Measurements from ENCODE around the gene ANKRD24. TPM values are rescaled to one million over a fixed set of nuclear protein-coding genes. Genes with fewer than 3 reads are reported as not detected.

Gene ANKRD24
- total and polyA plus RNA-seq, 2 donors (not counting 3 experiments of a cell fraction or from before 2014, with no cell fraction given): 0.07 to 0.27 TPM

DNA sequence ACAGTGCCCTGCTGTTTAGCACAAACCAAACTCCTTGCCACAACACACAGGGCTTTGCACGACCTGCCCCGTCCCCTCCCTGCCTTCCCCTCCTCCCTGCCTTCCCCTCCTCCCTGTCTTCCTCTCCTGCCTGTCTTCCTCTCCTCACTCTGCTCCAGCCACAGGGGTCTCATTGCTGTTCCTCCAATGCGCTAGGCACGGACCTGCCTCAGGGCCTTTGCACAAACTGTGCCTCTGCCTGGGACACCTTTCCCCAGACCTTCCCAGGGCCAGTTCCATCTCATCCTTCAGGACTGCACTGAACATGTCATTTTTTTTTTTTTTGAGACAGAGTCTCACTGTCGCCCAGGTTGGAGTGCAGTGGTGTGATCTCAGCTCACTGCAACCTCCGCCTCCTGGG, 30.9 kb upstream of the ANKRD24 start:
- dilution Hi-C loops (cut with MboI; ENCODE audit: extremely low pct_ligation_motif_present, low sequenced_read_pairs): no loop called here

More for the DNA sequence above, 30.9 kb upstream of the ANKRD24 start:
- Histone ChIP-seq H3K9me1 (replicated peaks; ENCODE audit: control insufficient read depth, extremely low read depth, insufficient read depth, low read length) (no peaks in the 10 kb centered on the region), H3K79me2 (ENCODE audit: control insufficient read depth, insufficient read depth, low read length) (no peaks in the 10 kb centered on the region), H3K9me3 (replicated peaks; ENCODE audit: control insufficient read depth, insufficient read depth, low read length) (no peaks in the 10 kb centered on the region), H3K27ac (ENCODE audit: insufficient read depth, low read depth, low read length) (no peak overlapping the region), H3K4me1 (ENCODE audit: control insufficient read depth, extremely low read depth, insufficient read depth, low read length) (no peaks in the 10 kb centered on the region), H3K4me2 (ENCODE audit: insufficient read depth, low read length) (no peak overlapping the region), H3K9ac (replicated peaks; ENCODE audit: extremely low read depth, insufficient read depth, low read length) (no peak overlapping the region), H3K27me3 (ENCODE audit: control insufficient read depth in 2 of 2, insufficient read depth in 2 of 2, low read length in 2 of 2) (no peaks in the 10 kb centered on the region), H4K20me1 (replicated peaks; ENCODE audit: control insufficient read depth, extremely low read depth, insufficient read depth, low read length) (no peaks in the 10 kb centered on the region), H3K4me3 (replicated peaks in 1 of 3; ENCODE audit: insufficient read depth in 1 of 3, low read depth in 1 of 3, low read length in 3 of 3) (no peak overlapping the region), H3K36me3 (ENCODE audit: control insufficient read depth in 2 of 2, extremely low read depth in 1 of 2, insufficient read depth in 2 of 2, low read length in 2 of 2) (no peaks in the 10 kb centered on the region), H2AFZ (ENCODE audit: low read depth, low read length) (no peak overlapping the region)
- intact Hi-C loops (cut with micrococcal nuclease): no loop called here
- ChIA-PET POLR2A (no interaction called here), CTCF (interaction anchor here (5.6 kb wide), 1 partner anchor 12 kb away, joined by 51 read pairs; no protein-coding TSS in a partner anchor)
- FAIRE-seq (no peak), DNase-seq (ENCODE audit: low read depth, low spot score) (no peak)
- BruUV-seq (replicated peaks): no TSS peak
- TF ChIP-seq MYC (IDR thresholded peaks at IDR 0.05; ENCODE audit: low read depth, low read length) (no peak), FOS (IDR thresholded peaks at IDR 0.05; ENCODE audit: borderline replicate concordance, insufficient read depth, low read length) (no peak), GATA2 (IDR thresholded peaks at IDR 0.05; ENCODE audit: insufficient read depth, insufficient read length, low read depth, low read length) (no peak), EZH2 (IDR thresholded peaks at IDR 0.05; ENCODE audit: borderline replicate concordance, low read depth, low read length, severe bottlenecking) (no peak), POLR2AphosphoS5 (IDR thresholded peaks at IDR 0.05; ENCODE audit: insufficient read depth, low read depth, low read length) (no peak), JUN (IDR thresholded peaks at IDR 0.05; ENCODE audit: borderline replicate concordance, insufficient read depth, insufficient read length, low read depth) (no peak), POLR2A (IDR thresholded peaks at IDR 0.05; ENCODE audit: low read depth, low read length) (no peak)
- TF ChIP-seq, protein P1, sequence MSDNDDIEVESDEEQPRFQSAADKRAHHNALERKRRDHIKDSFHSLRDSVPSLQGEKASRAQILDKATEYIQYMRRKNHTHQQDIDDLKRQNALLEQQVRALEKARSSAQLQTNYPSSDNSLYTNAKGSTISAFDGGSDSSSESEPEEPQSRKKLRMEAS (IDR thresholded peaks at IDR 0.05; ENCODE audit: insufficient read depth, insufficient read length): no peak
- TF ChIP-seq, protein P2, sequence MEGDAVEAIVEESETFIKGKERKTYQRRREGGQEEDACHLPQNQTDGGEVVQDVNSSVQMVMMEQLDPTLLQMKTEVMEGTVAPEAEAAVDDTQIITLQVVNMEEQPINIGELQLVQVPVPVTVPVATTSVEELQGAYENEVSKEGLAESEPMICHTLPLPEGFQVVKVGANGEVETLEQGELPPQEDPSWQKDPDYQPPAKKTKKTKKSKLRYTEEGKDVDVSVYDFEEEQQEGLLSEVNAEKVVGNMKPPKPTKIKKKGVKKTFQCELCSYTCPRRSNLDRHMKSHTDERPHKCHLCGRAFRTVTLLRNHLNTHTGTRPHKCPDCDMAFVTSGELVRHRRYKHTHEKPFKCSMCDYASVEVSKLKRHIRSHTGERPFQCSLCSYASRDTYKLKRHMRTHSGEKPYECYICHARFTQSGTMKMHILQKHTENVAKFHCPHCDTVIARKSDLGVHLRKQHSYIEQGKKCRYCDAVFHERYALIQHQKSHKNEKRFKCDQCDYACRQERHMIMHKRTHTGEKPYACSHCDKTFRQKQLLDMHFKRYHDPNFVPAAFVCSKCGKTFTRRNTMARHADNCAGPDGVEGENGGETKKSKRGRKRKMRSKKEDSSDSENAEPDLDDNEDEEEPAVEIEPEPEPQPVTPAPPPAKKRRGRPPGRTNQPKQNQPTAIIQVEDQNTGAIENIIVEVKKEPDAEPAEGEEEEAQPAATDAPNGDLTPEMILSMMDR (IDR thresholded peaks at IDR 0.05; ENCODE audit: extremely low read depth in 1 of 2, insufficient read depth in 1 of 2, low read depth in 1 of 2, low read length in 2 of 2): no peak
